GM19099 (cell line): ENCODE data around the gene MYO1D.

ENCODE experiments used
- POLR2A ChIP-seq: IDR thresholded peaks from 3 replicates; pipeline ENCODE4 v1.6.1; 2011; ENCODE audit warnings: low read depth; ENCODE audit not compliant: insufficient read length; ENCODE audit errors: extremely low read depth

Gene MYO1D

DNA sequence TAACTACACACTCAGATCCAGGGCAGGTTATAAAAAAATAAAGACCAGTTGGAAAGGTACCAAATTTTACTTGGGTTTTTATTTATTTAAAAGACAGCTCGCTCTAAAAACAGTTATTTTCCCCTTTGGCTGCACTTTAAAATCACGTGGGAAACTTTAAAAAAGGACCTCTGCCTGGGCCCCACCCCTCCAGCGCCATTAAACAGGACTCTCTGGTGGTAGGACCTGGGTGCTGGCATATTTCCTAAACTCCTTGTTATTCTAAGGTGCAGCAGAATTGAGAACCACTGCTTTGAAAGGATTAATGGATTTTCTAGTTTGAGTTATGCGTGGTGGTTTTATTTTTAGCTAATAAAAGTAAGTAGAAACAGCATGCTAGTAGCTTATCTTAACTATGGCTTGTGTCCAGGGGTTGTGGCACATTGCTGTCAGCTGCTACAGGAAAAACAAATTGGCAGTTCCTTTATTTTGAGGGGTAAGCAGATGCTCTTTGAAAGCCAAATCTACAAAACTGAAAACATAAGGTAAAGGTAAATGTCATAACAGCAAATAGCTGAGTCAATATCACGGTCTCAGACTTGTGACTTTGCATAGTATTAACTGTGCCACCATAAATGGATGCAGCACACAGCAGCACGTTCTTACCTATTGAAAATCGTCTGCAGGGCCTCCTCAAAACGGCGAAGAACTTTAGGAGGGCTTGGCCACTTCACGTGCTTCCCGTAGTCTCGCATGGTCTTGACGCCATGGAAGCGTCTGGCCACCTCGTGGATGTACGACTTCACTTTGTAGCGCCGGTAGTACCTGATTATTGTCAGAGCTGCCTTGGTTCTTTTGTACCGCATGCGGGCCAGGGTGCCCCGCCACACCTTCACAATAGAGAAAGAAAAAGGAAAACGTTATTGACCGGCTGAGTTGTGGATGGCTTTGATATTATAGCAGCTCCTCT, 218.2 kb downstream of the MYO1D start:
- no peak for TF ChIP-seq POLR2A

- no peak for TF ChIP-seq POLR2A
These were observed 220.0 kb downstream of the MYO1D start for GRCh38 chr17:32656886-32657285.

DNA sequence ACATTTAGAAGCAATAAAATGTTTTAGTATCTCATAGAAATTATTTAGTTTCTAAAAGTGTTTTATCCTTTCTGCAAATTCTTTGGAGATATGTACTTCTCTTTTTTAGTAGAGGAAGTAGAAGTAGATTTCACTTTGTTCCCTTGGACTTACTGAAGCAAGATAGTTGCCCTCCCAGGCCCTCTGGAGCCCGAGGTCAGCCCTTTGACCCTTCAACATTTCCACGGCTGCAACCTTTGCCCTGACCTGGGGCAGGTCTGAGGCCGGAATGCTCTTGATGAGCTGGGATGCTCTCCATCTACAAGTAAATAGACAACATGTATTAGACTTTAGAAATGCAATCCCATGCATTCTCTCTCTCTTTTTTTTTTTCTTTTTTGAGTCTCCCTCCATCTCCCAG, 222.6 kb downstream of the MYO1D start:
- no peak for TF ChIP-seq POLR2A

DNA sequence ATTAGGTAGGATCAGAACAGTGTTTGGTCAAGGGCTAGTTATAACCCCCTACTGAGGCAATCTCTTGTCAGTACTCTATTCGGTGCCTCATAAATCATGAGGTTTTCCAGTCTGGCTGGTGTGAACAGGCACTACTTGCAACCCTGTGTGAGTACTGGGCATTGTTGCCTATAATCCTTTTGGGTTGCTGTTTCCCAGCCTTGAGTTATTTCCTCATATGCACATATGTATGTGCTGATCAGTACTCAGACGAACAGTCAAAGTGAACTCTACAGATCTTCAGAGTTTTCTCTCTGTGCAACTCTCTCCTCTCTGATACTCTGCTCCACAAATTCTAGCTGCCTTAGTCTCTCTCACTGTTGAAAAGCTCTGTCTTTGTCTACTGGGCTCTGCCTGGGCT, 225.8 kb downstream of the MYO1D start:
- no peak for TF ChIP-seq POLR2A

DNA sequence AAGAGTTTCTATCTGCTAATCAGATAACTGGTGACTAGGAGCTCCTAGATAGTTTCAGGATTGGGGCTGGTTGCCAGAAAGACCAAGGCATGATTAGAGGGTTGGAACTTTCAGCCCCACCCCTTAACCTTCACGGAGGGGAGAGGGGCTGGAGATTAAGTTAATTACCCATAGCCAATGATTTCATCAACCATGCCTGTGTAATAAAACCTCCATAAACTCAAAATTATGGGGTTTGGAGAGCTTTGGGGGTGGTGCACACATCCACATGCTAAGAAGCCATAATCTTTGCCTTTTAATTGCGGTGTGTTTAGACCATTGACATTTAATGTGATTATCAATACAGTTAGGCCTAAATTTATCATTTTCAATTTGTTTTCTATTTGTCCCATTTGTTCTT, 228.5 kb downstream of the MYO1D start:
- no peak for TF ChIP-seq POLR2A

- no peak for TF ChIP-seq POLR2A
These were observed 230.0 kb downstream of the MYO1D start for GRCh38 chr17:32646941-32647340.

DNA sequence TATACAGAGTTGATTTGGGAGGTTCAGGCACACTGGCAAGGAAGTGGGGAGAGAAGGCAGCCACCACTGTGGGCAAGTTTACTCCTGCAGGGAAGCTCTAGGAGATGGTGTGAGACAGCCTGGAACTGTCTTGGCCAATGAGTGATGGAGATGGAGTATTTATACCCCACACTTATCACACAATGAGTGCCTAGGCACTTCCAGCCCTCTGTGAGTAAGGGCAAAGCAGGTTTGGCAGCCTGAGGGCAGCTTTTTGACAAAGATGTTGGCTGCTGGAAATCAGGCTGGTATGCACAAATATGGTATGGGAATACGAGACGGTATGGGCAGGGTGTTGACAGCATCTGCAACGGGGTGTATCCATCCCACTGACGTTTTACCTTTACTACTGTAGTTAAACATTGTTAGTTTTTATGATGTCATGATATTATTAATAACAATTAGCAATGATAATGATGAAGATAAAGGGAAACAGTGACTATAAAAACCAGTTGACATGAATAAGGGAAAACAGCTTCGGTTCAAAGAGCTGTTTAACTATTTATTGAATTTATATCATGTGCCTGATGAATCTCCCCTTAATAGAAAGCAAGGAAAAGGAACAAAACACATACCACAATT, 240.2 kb downstream of the MYO1D start:
- TF ChIP-seq POLR2A = no peak

- TF ChIP-seq POLR2A = no peak
These were observed 242.8 kb downstream of the MYO1D start for GRCh38 chr17:32634167-32634566.

GRCh38 chr17:32631341-32632096, 245.4 kb downstream of the MYO1D start:
- TF ChIP-seq POLR2A = no peak

GRCh38 chr17:32629563-32630190, 247.2 kb downstream of the MYO1D start:
- TF ChIP-seq POLR2A = no peak

DNA sequence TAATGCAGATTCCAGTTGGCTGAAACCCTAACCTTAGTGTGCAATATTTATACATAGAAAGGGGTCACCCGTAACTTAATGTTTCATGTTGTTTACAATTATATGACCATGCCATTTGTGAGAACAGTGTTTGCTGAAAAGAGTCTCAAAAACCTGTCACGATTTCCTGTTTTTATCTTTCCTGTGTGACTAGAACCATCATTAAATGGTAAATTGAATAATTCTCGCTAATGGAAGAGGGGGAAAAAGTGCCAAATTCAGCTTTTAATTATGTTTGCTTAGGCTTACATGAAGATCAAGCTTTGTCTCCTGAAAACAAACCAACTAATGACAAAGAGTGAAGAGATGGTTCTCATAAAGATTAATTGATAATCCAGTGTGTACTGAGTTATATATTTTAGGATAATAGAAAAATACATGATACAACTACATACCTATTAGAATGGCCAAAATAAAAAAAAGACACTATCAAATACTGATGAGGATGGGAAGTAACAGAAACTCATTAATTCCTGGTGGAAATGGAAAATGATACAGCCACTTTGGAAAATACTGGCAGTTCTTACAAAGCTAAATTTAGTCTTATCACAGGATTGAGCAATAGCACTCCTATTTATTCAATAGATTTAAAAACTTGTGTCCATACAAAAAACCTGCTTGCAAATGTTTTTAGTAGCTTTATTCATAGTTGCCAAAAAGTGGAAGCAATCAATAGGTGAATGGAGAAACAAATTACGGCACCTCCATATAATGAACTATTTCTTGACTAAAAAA, 248.5 kb downstream of the MYO1D start:
- no peak for TF ChIP-seq POLR2A

DNA sequence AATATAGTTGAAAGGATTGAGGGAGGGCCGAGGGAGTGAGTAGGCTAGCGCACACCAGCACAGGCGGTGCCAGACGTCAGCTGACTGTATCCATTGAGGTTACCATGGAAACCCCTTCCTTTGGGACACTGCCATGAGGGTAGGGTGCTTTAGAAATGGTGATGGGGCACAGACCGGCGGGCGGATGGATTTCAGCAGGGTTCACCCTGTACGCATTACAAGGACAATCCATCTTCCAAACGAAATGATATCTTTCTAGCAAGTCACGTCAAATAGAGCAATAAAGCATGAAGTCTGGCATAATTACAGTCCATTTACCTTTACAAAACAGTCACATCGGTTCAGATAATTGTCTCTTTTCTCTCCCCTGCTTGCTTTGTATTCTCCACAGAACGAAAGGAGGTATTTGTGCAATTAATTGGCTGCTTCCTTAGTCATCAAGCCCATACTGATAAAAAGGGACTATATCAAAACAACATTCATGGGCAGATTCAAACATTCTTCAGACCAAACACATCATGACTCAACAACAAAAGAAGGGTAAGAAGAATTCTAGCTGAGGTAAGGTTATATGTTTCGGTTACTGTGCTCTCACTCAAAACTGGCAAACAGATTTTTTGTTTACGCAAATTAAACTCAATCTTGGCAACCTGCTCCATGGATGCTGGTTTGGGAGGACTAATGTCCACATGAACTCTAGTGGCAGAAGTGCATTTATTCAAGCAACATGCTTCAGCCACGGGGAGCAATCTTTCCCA, 249.5 kb downstream of the MYO1D start:
- no peak for TF ChIP-seq POLR2A

DNA sequence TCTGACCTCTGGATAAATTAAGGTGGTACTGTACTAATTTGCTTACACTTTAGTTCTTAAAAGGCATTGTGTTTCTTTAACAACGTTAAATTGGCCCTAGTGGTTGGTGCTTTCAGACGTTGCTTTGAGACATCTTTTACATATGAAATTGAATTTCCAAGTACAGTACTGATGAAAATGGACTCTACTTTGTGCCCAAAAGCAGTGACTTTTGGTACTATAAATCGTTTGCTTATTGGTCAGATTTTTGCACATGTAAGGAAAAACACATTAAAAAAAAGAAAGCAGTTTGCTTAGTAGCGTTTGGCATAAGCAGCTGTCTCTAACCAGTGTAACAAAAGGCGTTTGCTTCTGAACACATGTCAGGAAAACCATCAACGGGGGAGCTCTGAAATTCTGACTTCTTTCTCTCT, 250.5 kb downstream of the MYO1D start:
- TF ChIP-seq POLR2A = no peak

GRCh38 chr17:32625971-32626370, 251.0 kb downstream of the MYO1D start:
- TF ChIP-seq POLR2A = no peak

- no peak for TF ChIP-seq POLR2A
These were observed 253.7 kb downstream of the MYO1D start for GRCh38 chr17:32623196-32623595.
